ENCODE measurements around the gene ZP3.
"Not testable (repeated sequence)": the region's sequence is repeated elsewhere in the genome, so short reads cannot be mapped to it uniquely, and the experiment has no call there.

Gene ZP3

GRCh38 chr7:76424413-76425111, at the start of gene ZP3:
Gene ZP3 (plus strand): TSS chr7:76424950. CDS start chr7:76424965, 15 bp downstream.
- DNase-seq, result no peak

- DNase-seq, result no peak
Observed at GRCh38 chr7:76375251-76375650, 49.5 kb upstream of the ZP3 start.

- no peak for DNase-seq
Observed at GRCh38 chr7:76377186-76377918, 47.4 kb upstream of the ZP3 start.

DNA sequence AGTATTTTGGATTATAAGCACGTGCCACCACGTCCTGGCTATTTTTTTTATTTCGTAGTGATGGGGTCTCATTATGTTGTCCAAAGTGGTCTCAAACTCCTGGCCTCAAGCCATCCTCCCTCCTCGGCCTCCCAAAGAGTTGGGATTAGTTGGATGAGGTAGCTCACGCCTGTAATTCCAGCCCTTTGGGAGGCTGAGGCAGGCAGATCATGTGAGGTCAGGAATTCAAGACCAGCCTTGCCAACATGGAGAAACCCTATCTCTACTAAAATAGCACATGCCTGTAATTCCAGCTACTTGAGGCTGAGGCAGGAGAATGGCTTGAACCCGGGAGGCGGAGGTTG, 44.2 kb upstream of the ZP3 start:
- no peak for DNase-seq

DNA sequence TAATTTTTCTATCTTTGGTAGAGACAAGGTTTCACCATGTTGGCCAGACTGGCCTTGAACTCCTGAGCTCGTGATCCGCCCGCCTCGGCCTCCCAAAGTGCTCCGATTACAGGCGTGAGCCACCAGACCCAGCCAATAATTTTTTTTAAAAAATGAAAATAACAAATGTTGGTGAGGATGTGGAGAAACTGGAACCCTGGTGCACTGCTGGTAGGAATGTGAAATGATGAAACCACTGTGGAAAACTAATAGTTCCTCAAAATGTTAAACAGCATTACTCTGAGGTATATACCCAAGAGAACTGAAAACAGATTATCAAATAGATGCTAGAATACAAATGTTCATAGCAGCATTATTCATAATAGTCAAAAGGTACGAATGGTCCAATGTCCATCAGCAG, 42.9 kb upstream of the ZP3 start:
- no peak for DNase-seq

DNA sequence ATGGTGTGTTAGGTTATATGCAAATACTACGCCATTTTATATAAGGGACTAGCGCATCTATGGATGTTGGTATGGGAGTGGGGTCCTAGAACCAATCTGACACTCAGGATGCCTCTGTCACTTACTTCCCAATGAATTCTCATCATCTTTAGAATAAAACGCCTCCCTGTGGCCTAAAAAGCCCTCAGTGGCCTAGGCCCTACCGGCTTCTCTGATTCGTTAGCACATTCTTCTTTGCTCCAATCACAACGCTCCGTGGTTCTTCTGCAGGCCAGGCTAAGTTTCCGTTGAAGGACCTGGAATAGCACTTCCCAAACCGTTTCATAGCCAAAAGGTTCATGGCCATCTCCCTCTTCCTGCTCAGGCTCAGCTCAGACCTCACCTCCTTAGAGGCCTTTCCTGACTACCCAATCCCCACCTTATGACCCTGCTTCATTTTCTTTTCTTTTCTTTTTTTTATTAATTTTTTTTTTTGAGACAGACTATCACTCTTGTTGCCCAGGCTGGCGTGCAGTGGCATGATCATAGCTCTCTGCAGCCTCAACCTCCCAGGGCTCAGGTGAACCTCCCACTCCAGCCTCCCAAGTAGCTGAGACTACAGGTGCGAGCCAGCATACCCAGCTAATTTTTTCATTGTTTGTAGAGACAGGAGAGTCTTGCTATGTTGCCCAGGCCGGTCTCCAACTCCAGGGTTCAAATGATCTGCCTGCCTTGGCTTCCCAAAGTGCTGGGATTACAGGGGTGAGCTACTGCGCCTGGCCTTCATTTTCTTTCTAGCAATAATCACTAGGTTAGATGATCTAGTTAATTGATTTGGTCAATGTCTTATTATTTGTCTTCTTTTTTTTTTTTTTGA, 41.4 kb upstream of the ZP3 start:
- DNase-seq, result no peak

DNA sequence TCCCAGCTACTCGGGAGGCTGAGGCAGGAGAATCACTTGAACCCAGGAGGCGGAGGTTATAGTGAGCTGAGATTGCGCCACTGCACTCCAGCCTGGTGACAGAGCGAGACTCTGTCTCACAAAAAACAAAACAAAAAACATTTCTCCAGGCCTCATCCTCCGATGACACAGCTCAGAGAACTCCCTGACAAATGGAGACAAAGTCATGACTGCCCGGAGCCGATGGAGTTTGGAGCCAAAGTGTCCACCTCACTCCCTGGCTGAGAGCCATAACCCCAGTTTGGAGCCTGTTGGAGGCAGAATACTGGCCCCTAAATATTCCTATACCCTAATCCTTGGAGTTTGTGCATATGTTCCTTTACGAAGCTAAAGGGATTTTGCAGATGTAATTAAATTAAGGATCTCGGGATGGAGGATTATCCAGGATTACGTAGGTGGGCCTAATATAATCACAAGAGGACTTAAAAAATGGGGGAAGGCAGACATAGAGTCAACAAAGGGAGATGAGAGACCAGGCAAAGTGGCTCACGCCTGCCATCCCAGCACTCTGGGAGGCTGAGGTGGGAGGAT, 38.0 kb upstream of the ZP3 start:
- no peak for DNase-seq

DNA sequence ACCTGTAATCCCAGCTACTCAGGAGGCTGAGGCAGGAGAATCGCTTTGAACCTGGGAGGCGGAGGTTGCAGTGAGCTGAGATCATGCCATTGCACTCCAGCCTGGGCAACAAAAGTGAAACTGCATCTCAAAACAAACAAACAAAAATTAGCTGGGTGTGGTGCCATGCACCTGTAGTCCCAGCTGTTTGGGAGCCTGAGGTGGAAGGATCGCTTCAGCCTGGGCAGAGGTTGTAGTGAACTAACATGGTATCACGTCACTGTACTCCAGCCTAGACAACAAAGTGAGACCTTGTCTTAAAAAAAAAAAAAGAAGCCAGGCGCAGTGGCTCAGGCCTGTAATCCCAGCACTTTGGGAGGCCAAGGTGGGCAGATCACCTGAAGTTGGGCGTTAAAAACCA, 37.0 kb upstream of the ZP3 start:
- not testable (repeated sequence) for DNase-seq

DNA sequence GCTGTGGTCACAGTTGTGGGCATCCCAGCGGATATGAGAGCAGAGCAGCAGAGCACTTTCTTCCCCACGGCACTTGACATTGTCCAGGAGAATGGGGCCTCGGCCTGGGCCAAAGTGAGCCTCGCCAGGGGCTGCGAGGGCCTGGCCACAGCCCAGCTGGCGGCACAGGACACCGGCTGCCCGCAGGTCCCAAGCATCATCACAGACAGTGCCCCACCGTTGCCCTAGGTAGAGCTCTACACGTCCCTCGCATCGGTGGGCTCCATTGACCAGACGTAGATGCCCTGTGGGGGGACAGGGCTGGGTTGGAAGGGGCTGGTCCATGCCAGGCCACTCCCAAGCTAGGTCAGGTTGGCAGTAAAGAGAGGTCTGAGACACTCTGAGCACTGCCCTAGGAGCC, 34.7 kb upstream of the ZP3 start:
- no peak for DNase-seq

GRCh38 chr7:76392531-76393115, 32.1 kb upstream of the ZP3 start:
- no peak for DNase-seq

DNA sequence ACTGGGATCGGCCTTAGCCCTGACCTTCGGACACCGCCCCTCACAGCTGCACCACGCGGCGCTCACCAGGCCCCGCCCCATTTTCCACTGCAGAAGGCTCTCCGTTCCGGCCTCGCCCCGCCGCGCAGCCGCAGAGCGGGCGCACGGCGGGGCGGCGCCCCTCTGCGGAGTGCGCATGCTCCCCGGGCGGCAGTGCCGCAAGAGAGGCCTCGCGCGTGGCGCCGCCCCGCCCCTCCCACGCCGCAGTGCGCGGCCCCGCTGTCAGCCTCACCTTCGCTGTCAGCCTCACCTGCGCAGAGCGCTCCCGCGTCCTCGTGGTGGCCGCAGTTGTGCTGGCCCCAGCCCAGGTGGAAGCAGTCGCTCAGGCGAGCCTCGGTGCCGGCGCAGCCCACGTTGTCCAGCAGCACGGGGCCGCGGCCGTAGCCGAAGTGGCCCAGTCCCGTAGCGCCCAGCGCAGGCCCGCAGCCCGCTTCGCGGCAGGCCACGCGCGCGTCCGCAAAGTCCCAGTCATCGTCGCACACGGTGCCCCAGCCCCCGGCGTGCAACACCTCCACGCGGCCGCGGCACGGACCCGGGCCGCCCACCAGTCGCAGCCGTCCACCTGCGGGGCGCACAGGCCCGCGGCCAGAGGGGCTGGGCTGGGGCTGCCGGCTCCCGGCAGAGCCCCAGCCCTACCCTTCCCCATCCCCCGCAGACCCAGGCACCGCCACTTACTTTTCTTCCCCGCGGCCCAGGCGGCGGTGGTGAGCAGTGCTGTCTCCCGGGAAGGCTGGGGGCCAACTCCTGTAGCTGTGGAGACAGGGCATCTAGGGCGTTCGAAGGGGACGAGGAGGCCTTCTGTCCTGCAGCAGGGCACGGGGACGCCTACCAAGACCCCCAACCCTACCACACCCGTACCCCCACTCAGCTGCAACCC, 31.4 kb upstream of the ZP3 start:
- DNase-seq, result peak; percentile 92 to 94

DNA sequence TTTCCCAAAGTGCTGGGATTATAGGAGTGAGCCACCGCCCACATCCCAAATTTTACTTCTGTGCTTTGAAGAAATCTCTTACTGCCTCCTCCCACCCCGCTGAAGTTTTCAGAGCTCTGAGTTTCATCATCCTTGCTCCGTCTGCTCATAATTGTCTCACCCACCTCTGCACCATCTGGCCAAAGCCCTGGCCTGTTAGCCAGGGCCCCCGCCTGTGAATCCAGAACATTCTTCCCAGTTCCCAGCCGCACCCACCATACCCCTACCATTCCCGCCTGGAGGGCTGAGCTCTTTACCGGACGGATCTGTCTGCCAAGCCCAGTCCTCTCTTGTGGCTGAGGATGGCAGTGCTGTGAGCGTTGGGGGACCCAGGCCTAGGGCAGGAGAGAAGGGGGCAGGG, 29.8 kb upstream of the ZP3 start:
- no peak for DNase-seq

DNA sequence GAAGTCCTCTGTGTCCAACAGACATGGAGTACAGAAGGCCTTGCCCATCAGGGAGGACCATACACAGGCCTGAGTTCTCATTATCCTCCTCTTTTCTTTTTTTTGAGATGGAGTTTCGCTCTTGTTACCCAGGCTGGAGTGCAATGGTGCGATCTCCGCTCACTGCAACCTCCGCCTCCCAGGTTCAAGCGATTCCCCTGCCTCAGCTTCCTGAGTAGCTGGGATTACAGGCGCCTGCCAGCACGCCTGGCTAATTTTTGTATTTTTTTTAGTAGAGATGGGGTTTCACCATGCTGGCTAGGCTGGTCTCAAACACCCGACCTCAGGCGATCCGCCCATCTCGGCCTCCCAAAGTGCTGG, 29.2 kb upstream of the ZP3 start:
- not testable (repeated sequence) for DNase-seq

- DNase-seq, result no peak
Observed at GRCh38 chr7:76395965-76396726, 28.6 kb upstream of the ZP3 start.

DNA sequence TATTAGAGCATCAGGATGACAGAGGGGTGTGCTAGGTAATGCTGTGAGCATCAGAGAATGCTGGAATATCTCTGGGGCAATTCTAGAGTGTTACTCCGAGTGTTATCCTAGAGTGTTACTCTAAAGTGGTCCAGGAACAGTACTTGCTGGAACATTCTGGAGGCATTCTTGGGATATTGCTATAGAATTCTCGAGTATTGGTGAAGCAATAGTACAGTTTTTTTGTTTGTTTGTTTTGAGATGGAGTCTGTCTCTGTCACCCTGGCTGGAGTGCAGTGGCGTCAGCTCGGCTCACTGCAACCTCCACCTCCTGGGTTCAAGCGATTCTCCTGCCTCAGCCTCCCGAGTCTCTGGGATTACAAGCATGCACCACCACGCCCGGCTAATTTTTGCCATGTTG, 27.9 kb upstream of the ZP3 start:
- no peak for DNase-seq

GRCh38 chr7:76397409-76398183, 27.2 kb upstream of the ZP3 start:
- DNase-seq, result peak; percentile 85 to 90

GRCh38 chr7:76400248-76400647, 24.5 kb upstream of the ZP3 start:
- DNase-seq, result no peak

- not testable (repeated sequence) for DNase-seq
Observed at GRCh38 chr7:76403097-76403496, 21.7 kb upstream of the ZP3 start.

- peak in 1 of 2 donors; percentile 15 for DNase-seq
Observed at GRCh38 chr7:76403780-76404494, 20.8 kb upstream of the ZP3 start.

DNA sequence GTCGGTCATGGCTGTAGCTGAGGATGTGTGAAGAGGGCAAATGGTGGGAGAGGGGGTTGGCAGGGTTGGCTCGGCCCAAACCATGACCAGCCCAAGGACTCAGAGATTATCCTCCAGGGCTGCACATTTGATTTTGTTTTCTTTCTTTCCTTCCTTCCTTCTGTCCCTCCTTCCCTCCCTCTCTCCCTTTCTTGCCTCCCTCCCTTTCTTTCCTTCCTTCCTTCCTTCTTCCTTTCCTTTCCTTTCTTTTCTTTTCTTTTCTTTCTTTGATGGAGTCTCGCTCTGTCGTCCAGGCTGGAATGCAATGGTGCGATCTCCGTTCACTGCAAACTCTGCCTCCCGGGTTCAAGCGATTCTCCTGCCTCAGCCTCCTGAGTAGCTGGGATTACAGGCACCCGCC, 19.0 kb upstream of the ZP3 start:
- DNase-seq, result no peak

Data from CD4-positive, alpha-beta T cell treated with Interferon alpha-2 for 1 hour (primary cell).